Mammary epithelial cell (primary cell): Measurements from ENCODE around the gene CHST15.
A peak's percentile ranks its signal among the peaks of the same experiment; 100 is the strongest.

Source experiments
- CTCF ChIP-seq, 2 donors: IDR thresholded peaks in 1 of 2; conservative IDR thresholded peaks in 1 of 2; 2 replicates each; pipeline ENCODE4 v1.5.1; 2011 to 2012; ENCODE audit warnings: inconsistent platforms in 2 of 2, low read length in 2 of 2, mild to moderate bottlenecking in 2 of 2, control low read depth in 1 of 2, low read depth in 1 of 2; ENCODE audit not compliant: insufficient read depth in 1 of 2; ENCODE audit errors: extremely low read depth in 1 of 2
- EZH2 ChIP-seq: IDR thresholded peaks from 2 replicates; pipeline ENCODE4 v1.6.1; 2012; ENCODE audit warnings: low read length, inconsistent platforms, borderline replicate concordance

GRCh38 chr10:124125305-124126116 is 32.1 kb upstream of the CHST15 start:
- TF ChIP-seq CTCF (conservative IDR thresholded peaks at IDR 0.05 in 1 of 2, IDR thresholded peaks at IDR 0.05 in 1 of 2; ENCODE audit: extremely low read depth in 1 of 2, insufficient read depth in 1 of 2, low read depth in 1 of 2, low read length in 2 of 2): peak; percentile 47 to 59
- no peak for TF ChIP-seq EZH2
